HG02852 (cell line): ENCODE results near the gene OTOG.

Experiments used
- ATAC-seq: cut with Tn5 transposase; IDR thresholded peaks from one replicate; pipeline ENCODE4 v1.9.1; 2021; ENCODE audit warnings: mild to moderate bottlenecking, moderate library complexity; ENCODE audit not compliant: unreplicated experiment

OTOG gene

DNA sequence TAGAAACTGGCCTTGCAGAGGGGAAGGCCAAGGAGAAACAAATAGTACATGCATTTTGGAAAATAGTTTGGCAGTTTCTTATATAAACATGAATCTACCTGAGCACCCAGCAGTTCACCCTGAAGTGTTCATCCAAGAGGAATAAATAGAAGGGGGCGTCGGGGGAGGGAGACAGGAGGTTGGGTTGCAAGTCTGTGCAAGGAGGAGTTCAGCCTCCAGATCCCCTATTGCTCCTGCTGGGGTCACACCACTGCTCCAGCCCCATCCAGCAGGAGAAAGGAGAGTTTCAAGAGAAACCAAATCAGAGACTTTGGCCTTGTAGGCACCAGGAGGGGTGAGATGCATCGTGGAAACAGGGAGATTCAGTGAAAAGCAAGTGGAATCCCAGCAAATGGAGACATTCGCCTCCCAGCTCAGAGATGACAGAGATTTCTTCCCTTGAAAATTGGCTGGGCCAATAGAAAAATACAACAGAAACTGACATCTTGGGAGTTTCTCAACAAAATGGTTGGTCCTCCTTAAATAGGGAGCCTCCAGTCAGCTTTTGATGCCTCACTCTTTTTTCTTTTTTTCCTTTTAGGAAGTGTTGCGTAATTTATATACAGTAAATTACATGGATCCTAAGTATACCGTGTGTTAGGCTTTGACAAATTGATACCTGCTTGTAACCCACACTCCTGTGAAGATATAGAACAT is 34.1 kb downstream of the OTOG start:
- no peak for ATAC-seq

DNA sequence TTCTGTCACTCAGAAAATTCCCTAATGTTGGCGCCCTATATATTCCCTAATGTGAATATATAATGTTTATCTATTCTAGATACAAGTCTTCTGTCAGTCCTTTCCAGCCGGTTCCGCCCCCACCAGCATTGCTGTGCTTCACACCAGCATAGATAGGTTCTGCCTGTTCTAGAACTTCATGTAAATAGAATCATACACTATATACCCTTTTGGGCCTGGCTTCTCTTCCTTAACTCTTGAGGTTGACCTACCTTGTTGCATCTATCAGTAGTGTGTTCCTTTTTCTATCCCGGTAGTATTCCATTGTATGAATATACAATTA is 34.6 kb downstream of the OTOG start:
- no peak for ATAC-seq

DNA sequence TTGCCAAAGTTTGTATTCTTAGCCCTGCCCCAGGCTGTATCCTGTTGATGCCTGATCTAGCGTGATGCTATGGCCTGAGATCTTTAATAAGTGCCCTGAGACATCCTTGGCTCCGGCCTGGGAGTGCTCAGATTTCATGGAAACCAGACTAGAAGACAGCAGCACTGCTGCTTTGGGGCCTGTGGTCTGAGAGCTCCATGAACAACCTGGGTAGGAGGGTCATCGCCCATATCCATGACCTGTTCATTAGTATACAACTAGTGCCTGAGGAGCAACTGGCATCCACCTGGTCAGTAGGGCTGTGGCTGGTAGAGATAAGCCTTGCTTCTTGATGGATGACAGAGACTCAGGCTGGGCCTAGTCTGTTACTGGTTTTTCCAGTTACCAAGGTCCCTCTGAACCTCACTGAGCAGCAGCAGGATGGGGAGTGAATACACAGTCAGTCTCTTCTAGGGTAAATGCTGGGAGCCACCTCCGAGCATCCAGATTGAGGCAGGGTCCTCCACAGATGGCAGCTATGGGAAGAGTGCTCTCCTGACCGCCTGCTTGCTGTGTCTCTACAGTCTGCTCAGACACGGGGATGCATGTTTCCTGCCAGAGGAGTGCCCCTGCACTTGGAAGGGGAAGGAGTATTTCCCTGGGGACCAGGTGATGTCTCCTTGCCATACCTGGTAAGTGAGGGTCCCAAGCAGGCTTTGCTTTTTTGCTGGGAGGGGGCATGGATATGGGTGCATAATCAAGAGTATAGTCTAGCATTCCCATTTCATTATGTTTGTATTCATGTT is 39.0 kb downstream of the OTOG start:
- ATAC-seq, result no peak

DNA sequence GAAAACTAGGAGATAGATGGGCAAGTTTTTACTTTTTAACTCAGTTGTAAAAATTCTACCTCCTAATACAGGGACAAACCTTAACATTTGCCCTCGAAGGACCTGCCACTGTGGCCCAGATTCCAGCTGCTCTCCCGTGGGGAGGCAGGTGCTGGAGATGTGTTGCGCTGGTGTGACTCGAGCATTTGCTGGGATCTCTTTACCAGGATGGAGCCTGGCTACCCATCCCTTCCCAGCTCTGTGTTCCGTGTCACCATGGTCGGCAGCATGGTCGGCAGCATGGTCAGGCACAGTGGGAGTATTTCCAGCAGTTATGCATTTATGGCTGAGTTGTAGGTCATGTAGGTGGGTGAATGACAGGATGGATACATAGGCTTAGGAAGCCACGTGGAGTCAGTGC is 41.1 kb downstream of the OTOG start:
- ATAC-seq, result no peak

DNA sequence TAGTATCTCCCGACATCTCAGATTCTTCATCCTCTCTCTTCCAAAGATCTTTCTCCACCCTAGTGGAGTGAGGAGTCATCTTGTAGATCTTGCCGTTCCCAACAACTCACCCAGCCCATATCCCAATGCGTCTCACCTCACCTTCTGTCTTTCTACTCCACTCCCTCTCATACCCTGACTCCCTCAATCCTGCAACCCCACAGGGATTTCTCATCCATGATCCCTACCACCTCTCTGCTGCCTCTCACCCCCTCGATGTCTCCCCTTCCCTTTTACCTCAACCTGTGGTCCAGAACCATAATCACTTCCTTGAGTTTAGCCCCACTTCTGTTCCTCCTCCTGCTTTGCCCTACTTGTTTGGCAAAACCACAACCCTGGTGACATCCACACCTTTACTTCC is 41.7 kb downstream of the OTOG start:
- ATAC-seq, result no peak

DNA sequence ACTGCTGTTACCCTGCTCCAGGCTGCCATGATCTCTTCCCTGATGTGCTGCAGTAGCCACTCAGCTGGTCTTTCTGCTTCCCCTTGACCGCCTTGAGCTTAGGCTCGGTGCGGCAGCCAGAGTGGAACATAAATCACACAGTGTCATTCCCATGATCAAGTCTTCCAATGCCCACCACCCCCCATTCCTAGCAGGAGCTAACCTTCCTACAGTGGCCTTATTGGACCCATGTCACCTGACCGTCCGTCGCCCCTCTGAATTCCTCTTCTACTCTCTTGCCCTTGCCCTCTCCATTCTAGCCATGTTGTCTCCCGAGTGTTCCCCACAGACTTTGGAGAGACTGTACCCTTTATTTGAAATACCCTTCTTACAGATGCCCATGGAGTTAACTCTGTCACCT is 43.4 kb downstream of the OTOG start:
- ATAC-seq, result no peak

DNA sequence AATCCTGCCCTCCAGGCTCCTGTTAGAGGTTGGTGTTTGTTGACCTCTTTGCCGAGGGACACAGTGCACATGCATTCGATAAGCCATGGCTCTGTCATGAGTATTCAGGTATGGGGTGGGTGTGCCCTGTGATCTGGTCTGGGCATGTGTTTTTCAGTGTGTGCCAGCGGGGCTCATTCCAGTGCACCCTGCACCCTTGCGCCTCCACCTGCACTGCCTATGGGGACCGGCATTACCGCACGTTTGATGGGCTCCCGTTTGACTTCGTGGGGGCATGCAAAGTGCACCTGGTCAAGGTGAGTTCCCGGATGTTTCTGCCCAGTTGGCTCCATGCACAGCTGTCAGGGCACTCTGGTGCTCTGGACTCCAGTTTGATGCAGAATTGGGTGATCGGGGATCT is 44.2 kb downstream of the OTOG start:
- ATAC-seq, result no peak

DNA sequence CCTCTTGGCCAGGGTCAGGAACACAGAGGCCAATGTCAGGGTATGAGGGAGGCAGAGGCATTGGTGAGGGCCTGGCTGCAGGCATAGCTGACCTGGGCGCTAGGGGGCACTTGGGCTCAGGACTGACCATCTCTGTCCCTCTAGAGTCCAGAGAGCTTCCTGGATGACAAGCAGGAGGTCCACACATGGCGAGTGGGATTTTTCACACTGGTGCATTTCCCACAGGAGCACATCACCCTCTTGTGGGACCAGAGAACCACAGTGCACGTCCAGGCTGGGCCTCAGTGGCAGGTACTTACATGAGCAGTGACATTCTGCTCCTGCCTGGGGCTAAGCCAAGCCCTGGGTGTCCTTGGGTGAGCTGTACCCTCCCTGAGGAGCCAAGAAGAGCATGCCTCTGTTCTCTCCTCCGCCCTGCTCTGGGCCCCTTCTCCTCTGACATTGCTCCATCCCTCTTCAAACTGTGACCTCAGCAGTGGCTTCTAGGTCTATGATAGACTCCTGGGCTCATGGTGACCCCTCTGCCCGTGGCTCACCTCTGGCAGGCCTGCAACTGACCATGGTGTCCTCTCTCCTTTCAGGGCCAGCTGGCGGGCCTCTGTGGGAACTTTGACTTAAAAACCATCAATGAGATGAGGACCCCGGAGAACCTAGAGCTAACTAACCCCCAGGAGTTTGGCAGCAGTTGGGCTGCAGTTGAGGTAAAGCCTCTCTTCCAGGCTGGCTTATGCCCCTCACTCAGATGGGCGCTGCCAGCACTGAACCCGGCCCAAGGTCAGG is 46.6 kb downstream of the OTOG start:
- ATAC-seq, result no peak

DNA sequence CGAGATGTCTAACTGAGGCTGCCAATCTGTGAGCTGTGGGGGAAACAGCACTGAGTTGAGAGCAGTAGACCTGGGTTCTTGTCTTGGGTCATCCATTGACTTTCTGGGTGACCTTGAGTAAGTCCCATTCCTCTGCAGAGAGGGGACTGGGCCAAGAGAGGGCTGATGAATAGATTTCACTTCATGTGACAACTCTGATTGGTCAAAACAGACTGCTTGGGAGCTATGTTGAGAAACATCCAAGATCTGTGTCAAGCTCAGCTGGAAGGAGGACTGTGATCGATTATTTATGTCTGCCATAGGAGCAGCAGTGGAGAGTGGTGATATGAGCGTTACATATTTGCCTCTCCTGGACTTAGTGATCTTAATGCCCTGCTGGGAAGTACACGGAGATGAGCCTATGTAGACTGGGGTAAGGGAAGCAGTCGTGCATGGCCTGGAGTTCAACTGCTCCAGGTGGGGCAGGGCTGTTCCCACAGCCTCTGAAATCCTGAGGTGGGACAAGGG is 47.7 kb downstream of the OTOG start:
- ATAC-seq, result no peak

DNA sequence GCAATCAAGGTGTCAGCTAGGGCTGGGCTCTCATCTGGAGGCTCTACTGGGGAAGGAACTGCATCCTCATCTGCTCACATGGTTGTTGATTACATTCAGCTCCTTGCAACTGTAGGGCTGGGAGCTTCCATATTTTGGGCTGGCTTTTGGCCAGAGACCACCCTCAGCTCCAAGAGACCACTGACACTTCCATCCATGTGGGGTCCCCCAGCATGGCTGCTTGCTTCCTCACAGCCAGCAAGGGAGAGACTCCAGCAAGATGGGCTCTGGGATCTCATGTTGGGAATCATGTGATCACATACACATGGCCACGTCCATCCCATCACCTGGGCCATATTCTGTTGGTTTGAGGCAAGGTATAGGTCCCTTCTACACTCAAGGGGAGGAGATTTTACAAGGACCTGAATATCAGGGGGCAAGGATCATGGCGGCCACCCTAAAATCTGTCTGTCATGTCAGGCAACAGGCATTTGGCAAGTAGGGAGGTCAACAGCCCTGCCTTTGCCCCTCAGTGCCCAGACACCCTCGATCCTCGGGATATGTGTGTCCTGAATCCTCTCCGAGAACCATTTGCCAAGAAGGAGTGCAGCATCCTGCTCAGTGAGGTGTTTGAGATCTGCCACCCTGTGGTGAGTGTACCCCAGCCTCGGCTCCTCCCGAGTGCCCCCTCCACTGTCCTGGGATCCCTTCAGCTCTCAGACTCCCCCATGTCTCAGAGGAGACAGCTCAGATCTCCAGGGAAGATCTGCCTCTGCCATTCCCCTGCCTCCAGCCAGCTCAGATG is 48.7 kb downstream of the OTOG start:
- ATAC-seq, result no peak

DNA sequence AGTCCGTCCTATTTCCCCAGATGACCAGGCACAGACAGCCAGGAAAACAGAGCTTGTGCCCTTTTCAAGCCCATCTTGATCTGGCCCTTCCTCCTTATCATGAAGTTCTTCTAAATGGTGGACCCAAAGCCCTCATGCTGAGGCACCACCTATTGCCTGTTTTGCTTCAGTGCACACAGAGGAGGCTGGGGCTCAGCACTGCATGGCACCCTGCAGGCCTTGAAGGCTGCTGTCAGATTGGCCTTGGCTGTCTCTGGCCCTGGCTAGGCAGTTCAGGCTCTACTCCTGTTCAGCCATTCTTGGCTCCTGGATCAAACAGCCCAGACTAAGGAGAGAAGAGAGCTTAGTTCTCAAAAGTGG is 49.2 kb downstream of the OTOG start:
- no peak for ATAC-seq

DNA sequence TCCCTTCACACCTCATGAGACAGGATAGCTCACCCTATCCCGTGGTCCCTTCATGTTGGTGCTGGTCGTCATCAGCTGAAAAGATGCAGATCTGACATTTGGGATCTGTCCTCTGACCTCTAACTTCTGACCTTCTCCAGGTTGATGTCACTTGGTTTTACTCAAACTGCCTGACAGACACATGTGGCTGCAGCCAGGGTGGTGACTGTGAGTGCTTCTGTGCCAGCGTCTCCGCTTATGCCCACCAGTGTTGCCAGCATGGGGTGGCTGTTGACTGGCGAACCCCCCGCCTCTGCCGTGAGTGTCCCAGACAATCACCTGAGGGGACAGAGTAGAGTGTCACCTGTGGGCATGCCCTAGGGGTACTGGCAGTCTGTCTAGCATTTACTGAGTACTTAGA is 49.7 kb downstream of the OTOG start:
- ATAC-seq, result no peak

DNA sequence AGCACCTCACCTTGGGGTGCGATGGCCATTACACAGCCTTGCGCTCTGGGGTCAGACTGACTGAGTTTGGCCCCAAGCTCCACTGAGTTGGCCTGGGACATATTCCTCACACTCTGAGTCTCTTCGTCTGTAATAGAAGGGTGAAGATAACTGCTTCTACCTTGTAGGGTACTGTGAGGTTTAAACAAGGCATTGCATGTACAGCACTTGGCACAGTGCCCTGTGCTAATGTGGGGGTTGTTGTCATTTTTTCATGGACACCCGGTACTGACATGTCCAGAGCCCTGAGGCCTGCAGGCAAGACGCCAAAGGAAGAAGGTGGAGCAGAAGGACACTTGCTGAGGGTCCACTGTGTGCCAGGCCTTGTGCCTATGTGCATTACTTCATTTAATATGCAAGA is 50.7 kb downstream of the OTOG start:
- ATAC-seq, result no peak

DNA sequence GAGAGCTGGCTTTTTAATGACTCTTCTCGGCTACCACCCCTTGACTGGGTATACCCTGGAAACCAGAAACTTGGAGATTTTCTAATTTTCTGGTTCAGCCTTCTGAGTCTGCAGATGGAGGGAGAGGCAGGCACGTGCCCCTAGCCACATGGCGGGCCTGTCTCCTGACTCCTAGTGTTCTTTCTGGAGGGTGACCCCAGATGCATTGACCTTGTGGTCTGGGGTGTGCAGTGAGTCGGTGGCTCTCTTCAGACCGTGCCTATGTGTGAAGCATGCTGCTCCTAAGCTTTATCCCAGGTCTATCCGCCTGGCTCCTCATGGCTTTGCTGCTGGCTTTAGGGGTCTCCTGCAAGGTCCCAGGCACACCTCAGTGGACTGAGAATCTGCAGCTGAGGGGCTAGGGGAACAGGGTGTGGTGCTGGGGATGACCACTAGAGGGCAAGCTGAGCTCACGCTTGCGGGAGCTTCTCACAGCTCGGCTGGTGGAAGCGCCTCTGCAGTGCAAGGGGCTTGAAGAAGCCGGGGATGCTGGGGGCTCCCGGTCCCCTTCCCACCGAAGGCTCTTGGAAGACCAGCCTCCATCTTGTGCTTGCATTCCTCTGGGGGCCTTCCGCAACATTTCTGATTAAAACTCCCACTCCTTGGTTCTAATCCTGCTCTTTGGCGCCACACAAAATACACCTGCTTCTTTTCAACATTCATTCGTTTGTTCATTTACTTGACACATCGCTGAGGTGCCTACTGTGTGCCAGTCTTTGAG is 51.8 kb downstream of the OTOG start:
- peak; percentile 89 for ATAC-seq

DNA sequence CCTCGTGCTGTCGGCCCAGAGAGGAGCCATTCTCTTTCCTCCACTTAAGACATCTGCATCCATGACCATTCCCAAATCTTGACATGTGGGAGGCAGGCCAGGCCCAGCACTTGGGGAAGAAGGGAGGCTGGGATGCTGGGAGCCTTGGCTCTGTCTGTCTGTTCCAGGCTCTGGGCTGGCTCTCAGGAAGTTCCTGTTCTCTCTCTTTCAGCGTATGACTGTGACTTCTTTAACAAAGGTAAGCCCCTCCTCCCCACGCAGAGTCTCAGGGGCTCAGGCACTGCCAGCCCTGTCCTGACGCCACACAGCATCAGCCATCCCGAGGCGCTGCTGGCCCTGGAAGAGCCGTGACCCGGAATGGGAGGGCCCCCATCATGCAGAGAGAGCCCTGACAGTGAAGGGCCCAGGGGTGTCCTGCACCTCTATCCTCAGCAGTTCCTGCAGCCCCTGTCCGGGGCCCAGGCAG is 52.4 kb downstream of the OTOG start:
- ATAC-seq, result no peak

DNA sequence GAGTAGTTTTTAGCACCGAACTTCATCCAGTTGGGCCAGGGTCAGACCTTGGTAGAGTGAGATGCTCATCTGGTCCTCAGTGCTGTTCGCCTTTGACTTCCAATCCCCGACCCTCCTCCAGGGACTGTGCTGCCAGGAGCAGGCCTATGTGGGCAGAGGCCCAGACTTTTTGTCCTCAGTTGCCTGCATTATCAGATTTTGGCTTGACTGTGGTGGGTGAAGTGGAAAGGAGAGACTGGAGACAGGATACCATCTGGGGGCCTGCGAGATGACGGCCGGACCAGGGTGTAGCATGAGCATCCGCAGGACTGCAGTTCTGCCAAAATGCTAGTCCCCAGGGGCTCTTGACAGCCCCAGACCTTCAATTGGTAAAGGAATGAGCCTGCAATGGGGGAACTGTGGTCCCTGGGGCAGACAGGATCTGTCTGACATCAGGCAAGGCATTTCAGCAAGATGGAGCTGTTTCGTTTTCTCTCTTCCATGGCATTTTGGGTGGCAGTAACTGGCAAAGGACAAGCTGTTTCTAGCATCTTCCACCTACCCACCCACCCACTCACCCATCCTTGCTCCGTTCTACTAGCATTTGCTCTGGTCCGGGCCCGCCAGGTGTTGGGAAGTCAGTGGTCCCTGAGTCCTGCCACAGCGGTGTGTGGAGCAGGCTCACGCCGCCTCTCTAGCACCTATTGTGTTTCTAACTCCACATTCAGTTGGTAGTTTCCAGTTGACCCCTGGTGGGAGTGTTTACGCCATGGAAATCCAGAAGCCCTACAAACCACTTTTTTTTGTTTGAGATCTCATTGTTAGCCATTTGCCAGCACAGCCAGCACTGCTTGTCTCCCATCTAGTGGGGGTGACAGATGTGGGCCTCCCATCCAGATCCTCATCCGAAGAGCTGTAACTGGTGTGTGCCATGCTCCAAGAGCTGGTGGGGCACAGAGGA is 53.5 kb downstream of the OTOG start:
- ATAC-seq, result no peak

DNA sequence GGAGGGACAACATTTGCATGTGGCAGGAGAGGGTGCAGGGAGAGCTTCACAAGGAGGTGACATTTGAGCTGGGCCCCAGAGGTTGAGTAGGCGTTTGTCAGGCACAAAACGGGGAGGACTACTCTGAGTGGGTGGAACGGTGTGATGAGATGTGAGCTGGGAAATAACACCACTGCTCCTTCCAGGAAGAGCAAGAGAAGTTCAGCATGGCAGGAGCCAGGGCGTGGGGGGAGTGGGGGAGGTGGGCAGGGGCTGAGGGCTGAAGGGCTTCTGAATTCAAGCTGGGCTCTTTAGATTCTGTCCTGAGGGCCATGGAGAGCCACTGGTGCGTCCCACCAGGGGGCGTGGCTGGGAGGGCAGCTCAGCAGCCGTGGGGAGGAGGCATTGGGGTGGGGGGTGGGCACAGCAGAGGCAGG is 54.2 kb downstream of the OTOG start:
- ATAC-seq, result no peak

DNA sequence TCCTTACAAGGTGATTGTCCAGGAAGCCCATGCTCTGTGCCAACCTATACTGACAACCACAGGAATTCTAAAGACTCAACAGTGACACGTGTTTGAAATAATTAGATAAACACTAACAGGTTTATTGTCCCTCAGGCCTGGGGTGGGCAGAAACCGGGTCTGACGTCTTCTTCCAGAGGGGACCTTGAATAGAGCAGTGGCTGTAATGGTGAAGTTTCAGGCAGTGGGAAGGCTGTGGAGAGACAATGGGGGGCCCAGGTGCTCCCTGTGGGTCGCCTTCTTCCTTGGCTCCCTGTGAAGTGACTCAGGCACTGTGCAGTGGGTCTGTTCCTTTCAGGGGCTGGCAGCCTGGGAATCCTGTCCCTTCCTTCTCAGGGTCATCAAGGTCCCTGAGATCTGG is 54.6 kb downstream of the OTOG start:
- no peak for ATAC-seq
